Breast epithelium (tissue), 4 donors: ENCODE data around the gene SGCA. TPM values are rescaled to one million over a fixed set of nuclear protein-coding genes. Genes with fewer than 3 reads are reported as not detected.

Source experiments
- DNase-seq, 2 donors: peaks; one replicate each; pipeline ENCODE4 v3.0.0-alpha.2; 2019; ENCODE audit warnings: low spot score in 2 of 2
- H3K27ac ChIP-seq, 2 donors: fragments of 200-600 bp; sonication (generic) in 1 of 2; one replicate each; pipeline ENCODE4 v1.5.1; 2016 to 2019; ENCODE audit warnings: mild to moderate bottlenecking in 1 of 2
- H3K27me3 ChIP-seq, 2 donors: fragments of 200-600 bp; sonication (generic) in 1 of 2; one replicate each; pipeline versions ENCODE4 v1.5.1 to v1.6.0; 2017 to 2019; ENCODE audit warnings: control low read depth in 1 of 2, mild to moderate bottlenecking in 1 of 2
- H3K36me3 ChIP-seq: fragments of 200-600 bp; one replicate; pipeline ENCODE4 v1.5.1; 2019
- H3K4me1 ChIP-seq, 2 donors: fragments of 200-600 bp; sonication (generic); one replicate each; pipeline ENCODE4 v1.5.1; 2016 to 2019; ENCODE audit warnings: control low read depth in 1 of 2
- H3K4me3 ChIP-seq, 3 donors: fragments of 200-600 bp; sonication (generic); 1 replicate in 2 of 3; 2 replicates in 1 of 3; pipeline ENCODE4 v1.5.1; 2016 to 2019; ENCODE audit warnings: mild to moderate bottlenecking in 3 of 3, moderate library complexity in 2 of 3
- H3K9me3 ChIP-seq, 2 donors: fragments of 200-600 bp; sonication (generic) in 1 of 2; one replicate each; pipeline ENCODE4 v1.5.1; 2016 to 2019; ENCODE audit warnings: control low read depth in 1 of 2
- POLR2A ChIP-seq: fragments of 450-650 bp; IDR thresholded peaks from one replicate; pipeline ENCODE4 v1.6.1; 2016; ENCODE audit warnings: antibody characterized with exemption, mild to moderate bottlenecking, moderate library complexity
- POLR2AphosphoS5 ChIP-seq, 3 donors: sonication (generic); formaldehyde crosslinking; IDR thresholded peaks; one replicate each; pipeline ENCODE4 v1.6.1; 2017; ENCODE audit warnings: antibody characterized with exemption in 3 of 3
- intact Hi-C: fragments of 100-400 bp; cut with DNase I; formaldehyde crosslinking; loops from one replicate; pipeline ENCODE4 v1.15.1; 2023; ENCODE audit warnings: low total_unique reads
- total RNA-seq, 3 donors: library from RNA; depleted of rRNA; stranded (reverse); fragments of >200 nt; gene quantifications; one replicate each; pipeline ENCODE4 v1.1.0, GENCODE V29; 2016
- TF ChIP-seq, protein P1 (sequence below), 3 donors: fragments of 450-650 bp; IDR thresholded peaks; one replicate each; pipeline ENCODE4 v1.5.1; 2016 to 2017; ENCODE audit warnings: antibody characterized with exemption in 3 of 3, mild to moderate bottlenecking in 3 of 3, moderate library complexity in 3 of 3

SGCA gene
- total RNA-seq, 3 donors from 2014 or later: 0.33 to 2.6 (median 0.73) TPM

DNA sequence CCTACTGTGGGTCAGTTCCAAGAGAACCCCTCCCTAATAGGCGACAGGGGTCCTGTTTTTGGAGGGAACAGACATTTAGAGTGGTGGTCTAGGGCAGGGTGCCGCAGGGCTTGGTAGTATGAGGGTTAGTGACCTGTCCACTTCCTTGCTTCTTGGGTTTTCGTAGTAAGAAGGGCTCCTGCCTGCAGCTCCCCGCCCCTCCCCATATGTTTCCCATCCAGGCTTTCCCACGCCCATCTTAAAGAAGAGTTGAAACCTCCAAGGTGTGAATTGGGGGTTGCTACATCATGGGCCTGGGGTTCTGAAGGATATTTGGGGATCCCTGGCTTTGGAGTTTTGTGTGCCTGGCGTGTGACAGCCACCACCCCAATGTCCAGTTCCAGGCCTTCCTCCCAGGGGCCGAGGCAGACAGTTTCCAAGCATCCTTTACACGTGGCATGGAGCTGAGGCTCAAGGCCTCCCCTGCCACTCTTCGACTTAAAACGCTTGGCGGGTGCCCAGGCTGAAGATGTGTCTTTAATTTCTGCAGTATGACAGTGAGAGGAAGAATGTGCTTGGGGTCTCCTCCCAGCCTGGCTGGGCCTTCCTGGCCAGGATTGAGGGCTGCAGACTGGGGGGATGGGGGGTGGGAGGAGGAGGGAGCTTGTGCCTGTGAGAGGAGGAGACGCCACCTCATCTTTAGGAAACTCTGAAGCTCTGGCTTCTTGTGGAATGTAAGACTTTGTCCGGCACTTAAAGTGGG, 38.0 kb downstream of the SGCA start:
- no peak for DNase-seq
- Histone ChIP-seq H3K4me3 (no peak overlapping the region), H3K27ac (peak overlapping the region; percentile 52 to 93), H3K9me3 (no peaks in the 10 kb centered on the region), H3K4me1 (peaks cover 0 to 1% of the 10 kb centered on the region in 2 donors), H3K27me3 (peaks cover 0 to 14% of the 10 kb centered on the region in 2 donors), H3K36me3 (no peaks in the 10 kb centered on the region)
- TF ChIP-seq POLR2A (no peak), POLR2AphosphoS5 (IDR thresholded peaks at IDR 0.05) (no peak)
- TF ChIP-seq, protein P1, sequence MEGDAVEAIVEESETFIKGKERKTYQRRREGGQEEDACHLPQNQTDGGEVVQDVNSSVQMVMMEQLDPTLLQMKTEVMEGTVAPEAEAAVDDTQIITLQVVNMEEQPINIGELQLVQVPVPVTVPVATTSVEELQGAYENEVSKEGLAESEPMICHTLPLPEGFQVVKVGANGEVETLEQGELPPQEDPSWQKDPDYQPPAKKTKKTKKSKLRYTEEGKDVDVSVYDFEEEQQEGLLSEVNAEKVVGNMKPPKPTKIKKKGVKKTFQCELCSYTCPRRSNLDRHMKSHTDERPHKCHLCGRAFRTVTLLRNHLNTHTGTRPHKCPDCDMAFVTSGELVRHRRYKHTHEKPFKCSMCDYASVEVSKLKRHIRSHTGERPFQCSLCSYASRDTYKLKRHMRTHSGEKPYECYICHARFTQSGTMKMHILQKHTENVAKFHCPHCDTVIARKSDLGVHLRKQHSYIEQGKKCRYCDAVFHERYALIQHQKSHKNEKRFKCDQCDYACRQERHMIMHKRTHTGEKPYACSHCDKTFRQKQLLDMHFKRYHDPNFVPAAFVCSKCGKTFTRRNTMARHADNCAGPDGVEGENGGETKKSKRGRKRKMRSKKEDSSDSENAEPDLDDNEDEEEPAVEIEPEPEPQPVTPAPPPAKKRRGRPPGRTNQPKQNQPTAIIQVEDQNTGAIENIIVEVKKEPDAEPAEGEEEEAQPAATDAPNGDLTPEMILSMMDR (IDR thresholded peaks at IDR 0.05): no peak
- intact Hi-C loops: loop anchor here (2.0 kb wide), 1 partner anchor 67 kb away; no protein-coding TSS in a partner anchor

- Histone ChIP-seq H3K4me1 (no peaks in the 10 kb centered on the region), H3K27ac (peak overlapping the region; percentile 52 to 93), H3K36me3 (no peaks in the 10 kb centered on the region), H3K9me3 (no peaks in the 10 kb centered on the region), H3K4me3 (no peak overlapping the region), H3K27me3 (peaks cover 0 to 14% of the 10 kb centered on the region in 2 donors)
- no peak for DNase-seq
- intact Hi-C loops: no loop called here
- TF ChIP-seq, protein P1 (IDR thresholded peaks at IDR 0.05): no peak
- TF ChIP-seq POLR2A (no peak), POLR2AphosphoS5 (IDR thresholded peaks at IDR 0.05) (no peak)
Measured at GRCh38 chr17:50204431-50204830, 38.6 kb downstream of the SGCA start.

- Histone ChIP-seq H3K9me3 (no peaks in the 10 kb centered on the region), H3K4me3 (no peak overlapping the region), H3K4me1 (no peaks in the 10 kb centered on the region), H3K36me3 (no peaks in the 10 kb centered on the region), H3K27ac (peak overlapping the region; percentile 61 to 93), H3K27me3 (peaks cover 0 to 14% of the 10 kb centered on the region in 2 donors)
- no peak for TF ChIP-seq POLR2AphosphoS5 (IDR thresholded peaks at IDR 0.05)
- TF ChIP-seq, protein P1 (IDR thresholded peaks at IDR 0.05): no peak
- TF ChIP-seq POLR2A: no peak
- DNase-seq: no peak
- intact Hi-C loops: loop anchor here (5.0 kb wide), 1 partner anchor 77 kb away; no protein-coding TSS in a partner anchor
Measured at GRCh38 chr17:50205111-50205962, 39.5 kb downstream of the SGCA start.

- no peak overlapping the region for H3K4me3 ChIP-seq
- H3K36me3 ChIP-seq: no peaks in the 10 kb centered on the region
- peak overlapping the region; percentile 61 to 93 for H3K27ac ChIP-seq
- DNase-seq: no peak
- H3K9me3 ChIP-seq: no peaks in the 10 kb centered on the region
- peaks cover 0 to 11% of the 10 kb centered on the region in 2 donors for H3K27me3 ChIP-seq
- intact Hi-C loops: loop anchor here (5.0 kb wide), 1 partner anchor 76 kb away; no protein-coding TSS in a partner anchor
- TF ChIP-seq POLR2A: no peak
- TF ChIP-seq POLR2AphosphoS5 (IDR thresholded peaks at IDR 0.05): no peak
- TF ChIP-seq, protein P1 (IDR thresholded peaks at IDR 0.05): no peak
- peaks cover 0 to under 1% of the 10 kb centered on the region in 2 donors for H3K4me1 ChIP-seq
Measured at GRCh38 chr17:50205963-50206505, 40.2 kb downstream of the SGCA start.
